SJCRH30 (cell line): Measurements from ENCODE around the gene CASP9. TPM values are rescaled to one million over a fixed set of nuclear protein-coding genes. Genes with fewer than 3 reads are reported as not detected.
"Not testable (repeated sequence)": the region's sequence is repeated elsewhere in the genome, so short reads cannot be mapped to it uniquely, and the experiment has no call there.

Source experiments
- DNase-seq, 2 experiments: peaks; one replicate each; pipeline ENCODE4 v3.0.0-alpha.2; 2015 to 2020
- H3K27ac ChIP-seq: fragments of 250-450 bp; sonication (Bioruptor Pico); 2 replicates; pipeline ENCODE4 v1.5.1; 2020; ENCODE audit warnings: mild to moderate bottlenecking, moderate library complexity
- H3K27me3 ChIP-seq: fragments of 250-450 bp; sonication (Bioruptor Pico); 2 replicates; pipeline ENCODE4 v1.5.1; 2020; ENCODE audit warnings: mild to moderate bottlenecking, moderate library complexity
- H3K36me3 ChIP-seq: fragments of 250-450 bp; sonication (Bioruptor Pico); 2 replicates; pipeline ENCODE4 v1.5.1; 2020; ENCODE audit warnings: mild to moderate bottlenecking, moderate library complexity
- H3K4me1 ChIP-seq: fragments of 250-450 bp; sonication (Bioruptor Pico); 2 replicates; pipeline ENCODE4 v1.5.1; 2020; ENCODE audit warnings: mild to moderate bottlenecking, moderate library complexity
- H3K4me3 ChIP-seq: fragments of 250-450 bp; sonication (Bioruptor Pico); 2 replicates; pipeline ENCODE4 v1.5.1; 2020; ENCODE audit warnings: mild to moderate bottlenecking, moderate library complexity
- H3K9me3 ChIP-seq: fragments of 250-450 bp; sonication (Bioruptor Pico); replicated peaks from 2 replicates; pipeline ENCODE4 v1.5.1; 2020; ENCODE audit warnings: mild to moderate bottlenecking, moderate library complexity
- total RNA-seq: library from RNA; depleted of rRNA; stranded (reverse); fragments of >200 nt; shearing (Covaris generic); gene quantifications from 2 replicates; pipeline ENCODE4 v1.2.3, GENCODE V29; 2014

CASP9 gene
- total RNA-seq, 1 experiment from 2014 or later, result 34.6 TPM

GRCh38 chr1:15541231-15541792 is 17.3 kb upstream of the CASP9 start:
- DNase-seq, result no peak
- Histone ChIP-seq H3K4me1 (no peaks in the 10 kb centered on the region), H3K36me3 (peaks cover 32% of the 10 kb centered on the region), H3K9me3 (no peaks in the 10 kb centered on the region), H3K27me3 (no peaks in the 10 kb centered on the region), H3K4me3 (no peak overlapping the region), H3K27ac (no peak overlapping the region)

- H3K4me3 ChIP-seq, result no peak overlapping the region
- H3K36me3 ChIP-seq, result peaks cover 34% of the 10 kb centered on the region
- H3K4me1 ChIP-seq, result no peaks in the 10 kb centered on the region
- no peak for DNase-seq
- H3K27ac ChIP-seq, result no peak overlapping the region
- no peaks in the 10 kb centered on the region for H3K27me3 ChIP-seq
- no peaks in the 10 kb centered on the region for H3K9me3 ChIP-seq
Observed at GRCh38 chr1:15540186-15540585, 16.2 kb upstream of the CASP9 start.

- H3K36me3 ChIP-seq, result peaks cover 26% of the 10 kb centered on the region
- DNase-seq, result peak; percentile 34 to 53
- H3K4me1 ChIP-seq, result no peaks in the 10 kb centered on the region
- H3K27me3 ChIP-seq, result no peaks in the 10 kb centered on the region
- H3K27ac ChIP-seq, result no peak overlapping the region
- no peaks in the 10 kb centered on the region for H3K9me3 ChIP-seq
- no peak overlapping the region for H3K4me3 ChIP-seq
Observed at GRCh38 chr1:15538771-15539170, 14.8 kb upstream of the CASP9 start.

GRCh38 chr1:15531682-15532081 is 7.7 kb upstream of the CASP9 start:
- H3K36me3 ChIP-seq, result peaks cover 8% of the 10 kb centered on the region
- no peaks in the 10 kb centered on the region for H3K9me3 ChIP-seq
- no peak for DNase-seq
- H3K27ac ChIP-seq, result no peak overlapping the region
- no peaks in the 10 kb centered on the region for H3K27me3 ChIP-seq
- peaks cover 6% of the 10 kb centered on the region; the same call in 1 of the 2 replicates for H3K4me1 ChIP-seq
- no peak overlapping the region for H3K4me3 ChIP-seq

- H3K36me3 ChIP-seq, result peaks cover 2% of the 10 kb centered on the region; the same call in 1 of the 2 replicates
- H3K27me3 ChIP-seq, result no peaks in the 10 kb centered on the region
- H3K4me1 ChIP-seq, result peaks cover 6% of the 10 kb centered on the region; the same call in 1 of the 2 replicates
- no peaks in the 10 kb centered on the region for H3K9me3 ChIP-seq
- no peak overlapping the region for H3K4me3 ChIP-seq
- DNase-seq, result no peak
- no peak overlapping the region for H3K27ac ChIP-seq
Observed at GRCh38 chr1:15531003-15531402, 7.0 kb upstream of the CASP9 start.

- Histone ChIP-seq H3K36me3 (no peaks in the 10 kb centered on the region), H3K27me3 (no peaks in the 10 kb centered on the region), H3K9me3 (no peaks in the 10 kb centered on the region), H3K27ac (peak within 1 kb of the TSS; percentile 37; the same call in 1 of the 2 replicates), H3K4me3 (peak within 1 kb of the TSS; percentile 85), H3K4me1 (peaks cover 13% of the 10 kb centered on the region; the same call in 1 of the 2 replicates)
- peak; percentile 100 for DNase-seq
Observed at GRCh38 chr1:15526490-15527339, 2.7 kb upstream of the CASP9 start, which contains the start of gene DNAJC16. Gene DNAJC16, plus strand, starts transcription at chr1:15526848. Its CDS starts 2,258 bp downstream, at chr1:15529106.

- Histone ChIP-seq H3K27me3 (no peaks in the 10 kb centered on the region), H3K4me1 (peaks cover 13% of the 10 kb centered on the region; the same call in 1 of the 2 replicates), H3K9me3 (no peaks in the 10 kb centered on the region), H3K36me3 (no peaks in the 10 kb centered on the region), H3K4me3 (peak overlapping the region; percentile 85), H3K27ac (no peak overlapping the region)
- no peak for DNase-seq
Observed at GRCh38 chr1:15526021-15526489, 2.0 kb upstream of the CASP9 start.

- Histone ChIP-seq H3K36me3 (no peaks in the 10 kb centered on the region), H3K27me3 (no peaks in the 10 kb centered on the region), H3K27ac (no peak overlapping the region), H3K4me3 (peak overlapping the region; percentile 85), H3K4me1 (peaks cover 13% of the 10 kb centered on the region; the same call in 1 of the 2 replicates), H3K9me3 (no peaks in the 10 kb centered on the region)
- DNase-seq, result peak; percentile 35 to 100
Observed at GRCh38 chr1:15525050-15526020, 1.3 kb upstream of the CASP9 start.

- H3K27me3 ChIP-seq, result no peaks in the 10 kb centered on the region
- DNase-seq, result peak; percentile 100
- H3K4me1 ChIP-seq, result peaks cover 13% of the 10 kb centered on the region; the same call in 1 of the 2 replicates
- H3K4me3 ChIP-seq, result peak overlapping the region; percentile 85
- H3K36me3 ChIP-seq, result no peaks in the 10 kb centered on the region
- H3K27ac ChIP-seq, result peak overlapping the region; percentile 88
- no peaks in the 10 kb centered on the region for H3K9me3 ChIP-seq
Observed at GRCh38 chr1:15524283-15525049, 451 bp upstream of the CASP9 start.

- no peak overlapping the region; the same call in 1 of the 2 replicates for H3K27ac ChIP-seq
- DNase-seq, result no peak
- H3K9me3 ChIP-seq, result no peaks in the 10 kb centered on the region
Observed at GRCh38 chr1:15523104-15524020, 653 bp downstream of the CASP9 start.

GRCh38 chr1:15522551-15522950 is 1.5 kb downstream of the CASP9 start:
- no peak overlapping the region; the same call in 1 of the 2 replicates for H3K4me3 ChIP-seq
- DNase-seq, result no peak
- H3K9me3 ChIP-seq, result no peaks in the 10 kb centered on the region
- peaks cover 11% of the 10 kb centered on the region; the same call in 1 of the 2 replicates for H3K4me1 ChIP-seq
- no peaks in the 10 kb centered on the region for H3K27me3 ChIP-seq
- H3K27ac ChIP-seq, result no peak overlapping the region
- H3K36me3 ChIP-seq, result peaks cover 4% of the 10 kb centered on the region

More at GRCh38 chr1:15523104-15524020, 653 bp downstream of the CASP9 start:
- Histone ChIP-seq H3K36me3 (no peaks in the 10 kb centered on the region), H3K4me3 (peak overlapping the region; percentile 64), H3K27me3 (no peaks in the 10 kb centered on the region), H3K4me1 (peaks cover 13% of the 10 kb centered on the region; the same call in 1 of the 2 replicates)

GRCh38 chr1:15521206-15521906 is 2.7 kb downstream of the CASP9 start:
- H3K36me3 ChIP-seq, result peaks cover 15% of the 10 kb centered on the region
- H3K4me1 ChIP-seq, H3K4me3 ChIP-seq, DNase-seq, H3K27ac ChIP-seq, H3K27me3 ChIP-seq, H3K9me3 ChIP-seq: not testable (repeated sequence)
